ENCODE data around the gene CACNA1I. TPM values are rescaled to one million over a fixed set of nuclear protein-coding genes. Genes with fewer than 3 reads are reported as not detected.

Gene CACNA1I
- polyA plus RNA-seq, 1 donor: 0.13 TPM

GRCh38 chr22:39649500-39650089 is 79.0 kb downstream of the CACNA1I start:
- no peak for DNase-seq

GRCh38 chr22:39651053-39651996 is 80.8 kb downstream of the CACNA1I start:
- DNase-seq: no peak

- DNase-seq: no peak
Observed at GRCh38 chr22:39652990-39653786, 82.6 kb downstream of the CACNA1I start.

- DNase-seq: no peak
Observed at GRCh38 chr22:39653787-39654077, 83.2 kb downstream of the CACNA1I start.

GRCh38 chr22:39654131-39654926 is 83.8 kb downstream of the CACNA1I start:
- DNase-seq: no peak

GRCh38 chr22:39655004-39655579 is 84.5 kb downstream of the CACNA1I start:
- DNase-seq: no peak

GRCh38 chr22:39655831-39656230 is 85.3 kb downstream of the CACNA1I start:
- peak; percentile 49 for DNase-seq

- DNase-seq: no peak
Observed at GRCh38 chr22:39656495-39657490, 86.2 kb downstream of the CACNA1I start.

- no peak for DNase-seq
Observed at GRCh38 chr22:39658367-39658766, 87.8 kb downstream of the CACNA1I start.

- DNase-seq: no peak
Observed at GRCh38 chr22:39658806-39659463, 88.4 kb downstream of the CACNA1I start.

GRCh38 chr22:39661501-39661841 is 90.9 kb downstream of the CACNA1I start:
- DNase-seq: no peak

GRCh38 chr22:39661842-39662685 is 91.5 kb downstream of the CACNA1I start:
- DNase-seq: no peak

GRCh38 chr22:39662686-39663052 is 92.1 kb downstream of the CACNA1I start:
- no peak for DNase-seq

- DNase-seq: no peak
Observed at GRCh38 chr22:39663751-39664150, 93.2 kb downstream of the CACNA1I start.

GRCh38 chr22:39664485-39665200 is 94.1 kb downstream of the CACNA1I start:
- no peak for DNase-seq

- no peak for DNase-seq
Observed at GRCh38 chr22:39665229-39665628, 94.7 kb downstream of the CACNA1I start.

GRCh38 chr22:39665661-39666431 is 95.3 kb downstream of the CACNA1I start:
- no peak for DNase-seq

GRCh38 chr22:39666495-39666894 is 95.9 kb downstream of the CACNA1I start:
- DNase-seq: no peak

Measured in left kidney (tissue), 2 donors.